Cortex of kidney (tissue), 1 donor: ENCODE results near the gene MUC5AC.
"Not testable (repeated sequence)": the region's sequence is repeated elsewhere in the genome, so short reads cannot be mapped to it uniquely, and the experiment has no call there.

ENCODE experiments used
- DNase-seq: peaks from one replicate; lab custom pipeline; 2025; lab: John Stamatoyannopoulos, UW

MUC5AC gene

GRCh38 chr11:1148752-1149180, 9.0 kb upstream of the MUC5AC start:
- no peak for DNase-seq

GRCh38 chr11:1149545-1149944, 8.2 kb upstream of the MUC5AC start:
- no peak for DNase-seq

- DNase-seq = no peak
Measured at GRCh38 chr11:1150116-1150515, 7.6 kb upstream of the MUC5AC start.

GRCh38 chr11:1150769-1151365, 6.9 kb upstream of the MUC5AC start:
- no peak for DNase-seq

- DNase-seq = no peak
Measured at GRCh38 chr11:1151366-1152315, 6.1 kb upstream of the MUC5AC start.

- DNase-seq = no peak
Measured at GRCh38 chr11:1152316-1153104, 5.2 kb upstream of the MUC5AC start.

- no peak for DNase-seq
Measured at GRCh38 chr11:1153105-1153950, 4.4 kb upstream of the MUC5AC start.

- no peak for DNase-seq
Measured at GRCh38 chr11:1153951-1154493, 3.7 kb upstream of the MUC5AC start.

- DNase-seq = not testable (repeated sequence)
Measured at GRCh38 chr11:1154656-1155055, 3.1 kb upstream of the MUC5AC start.

GRCh38 chr11:1155274-1155693, 2.5 kb upstream of the MUC5AC start:
- DNase-seq = no peak

- no peak for DNase-seq
Measured at GRCh38 chr11:1156506-1157340, 1.0 kb upstream of the MUC5AC start.

- DNase-seq = no peak
Measured at GRCh38 chr11:1157341-1157644, 460 bp upstream of the MUC5AC start.

- DNase-seq = no peak
Measured at GRCh38 chr11:1158681-1159487, 1.1 kb downstream of the MUC5AC start.

- not testable (repeated sequence) for DNase-seq
Measured at GRCh38 chr11:1159488-1160220, 1.9 kb downstream of the MUC5AC start.

- no peak for DNase-seq
Measured at GRCh38 chr11:1160231-1161101, 2.7 kb downstream of the MUC5AC start.

- no peak for DNase-seq
Measured at GRCh38 chr11:1161410-1162137, 3.8 kb downstream of the MUC5AC start.

- DNase-seq = no peak
Measured at GRCh38 chr11:1162138-1162475, 4.4 kb downstream of the MUC5AC start.
